Activated CD8-positive, alpha-beta memory T cell treated with anti-CD3 and anti-CD28 coated beads for 48 hours (primary cell): ENCODE results near the gene VPS13D.
"Not testable (repeated sequence)": the region's sequence is repeated elsewhere in the genome, so short reads cannot be mapped to it uniquely, and the experiment has no call there.

Source experiments
- DNase-seq, 3 experiments: peaks; one replicate each; pipeline ENCODE4 v3.0.0-alpha.2; 2020; ENCODE audit warnings: low read depth in 2 of 3, low spot score in 2 of 3

The VPS13D gene

GRCh38 chr1:12448746-12449177 is 218.9 kb downstream of the VPS13D start:
- DNase-seq, result no peak

GRCh38 chr1:12450090-12450755 is 220.4 kb downstream of the VPS13D start:
- no peak for DNase-seq

- no peak for DNase-seq
Measured at GRCh38 chr1:12450756-12451559, 221.1 kb downstream of the VPS13D start.

- DNase-seq, result no peak
Measured at GRCh38 chr1:12451560-12451900, 221.7 kb downstream of the VPS13D start.

- DNase-seq, result no peak
Measured at GRCh38 chr1:12452262-12452661, 222.4 kb downstream of the VPS13D start.

- DNase-seq, result no peak
Measured at GRCh38 chr1:12453400-12454343, 223.8 kb downstream of the VPS13D start.

GRCh38 chr1:12454406-12455391 is 224.9 kb downstream of the VPS13D start:
- no peak for DNase-seq

- DNase-seq, result not testable (repeated sequence)
Measured at GRCh38 chr1:12456081-12456480, 226.3 kb downstream of the VPS13D start.

- no peak for DNase-seq
Measured at GRCh38 chr1:12456979-12457378, 227.1 kb downstream of the VPS13D start.

GRCh38 chr1:12457771-12458170 is 227.9 kb downstream of the VPS13D start:
- DNase-seq, result no peak

- no peak for DNase-seq
Measured at GRCh38 chr1:12458571-12458970, 228.7 kb downstream of the VPS13D start.

- no peak for DNase-seq
Measured at GRCh38 chr1:12460121-12460520, 230.3 kb downstream of the VPS13D start.

- no peak for DNase-seq
Measured at GRCh38 chr1:12460911-12461621, 231.2 kb downstream of the VPS13D start.

GRCh38 chr1:12461754-12462153 is 231.9 kb downstream of the VPS13D start:
- DNase-seq, result no peak

- DNase-seq, result no peak
Measured at GRCh38 chr1:12462586-12462985, 232.8 kb downstream of the VPS13D start.

- no peak for DNase-seq
Measured at GRCh38 chr1:12464045-12464461, 234.2 kb downstream of the VPS13D start.

GRCh38 chr1:12464598-12465056 is 234.8 kb downstream of the VPS13D start:
- no peak for DNase-seq

GRCh38 chr1:12465126-12465525 is 235.3 kb downstream of the VPS13D start:
- no peak for DNase-seq

GRCh38 chr1:12466816-12467215 is 237.0 kb downstream of the VPS13D start:
- DNase-seq, result no peak
